HG03565 (cell line): Measurements from ENCODE around the gene NADSYN1.

Experiments used
- ATAC-seq: cut with Tn5 transposase; IDR thresholded peaks from one replicate; pipeline ENCODE4 v1.9.1; 2021; ENCODE audit warnings: mild to moderate bottlenecking, moderate library complexity; ENCODE audit not compliant: unreplicated experiment

NADSYN1 gene

DNA sequence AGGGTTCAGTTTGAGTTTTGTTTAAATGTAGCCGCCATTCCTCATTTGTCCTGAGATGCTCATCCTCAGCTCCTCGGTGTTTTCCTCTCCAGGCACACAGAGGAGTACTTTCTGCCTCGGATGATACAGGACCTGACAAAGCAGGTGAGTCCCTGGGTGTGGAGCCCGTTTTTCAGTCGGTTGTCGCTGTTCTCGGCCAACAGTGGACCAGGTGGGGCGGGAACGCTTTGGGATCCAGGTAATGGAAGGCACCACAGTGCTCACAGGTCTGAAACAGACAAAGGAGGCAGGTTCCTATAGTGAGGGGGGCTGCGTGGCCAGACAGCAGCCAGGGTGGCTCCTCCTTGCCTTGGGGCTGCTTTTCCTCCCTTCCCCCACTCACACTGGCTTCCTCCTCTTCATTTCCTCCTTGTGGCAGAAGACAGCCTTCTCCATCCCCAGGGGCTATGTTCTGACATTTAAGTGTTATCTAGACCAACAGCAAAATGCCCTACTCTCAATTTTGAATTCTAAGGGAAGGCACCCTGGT is 19.4 kb downstream of the NADSYN1 start:
- ATAC-seq, result no peak

- no peak for ATAC-seq
Measured at GRCh38 chr11:71472941-71473792, 20.2 kb downstream of the NADSYN1 start.

DNA sequence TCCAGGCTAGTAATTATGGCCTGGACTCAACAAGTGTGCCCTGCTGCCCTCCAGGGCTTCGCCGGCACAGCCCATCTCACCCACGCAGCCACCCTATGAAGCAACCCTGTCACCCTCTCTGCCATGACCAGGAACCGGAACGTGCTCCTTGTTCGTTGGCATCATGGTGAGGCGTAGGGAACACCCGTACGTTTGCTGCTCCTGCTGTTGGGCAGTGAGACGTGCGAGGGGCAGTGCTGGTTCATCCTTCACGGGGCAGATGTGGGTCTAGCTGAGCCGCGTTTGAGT is 20.7 kb downstream of the NADSYN1 start:
- ATAC-seq, result no peak

DNA sequence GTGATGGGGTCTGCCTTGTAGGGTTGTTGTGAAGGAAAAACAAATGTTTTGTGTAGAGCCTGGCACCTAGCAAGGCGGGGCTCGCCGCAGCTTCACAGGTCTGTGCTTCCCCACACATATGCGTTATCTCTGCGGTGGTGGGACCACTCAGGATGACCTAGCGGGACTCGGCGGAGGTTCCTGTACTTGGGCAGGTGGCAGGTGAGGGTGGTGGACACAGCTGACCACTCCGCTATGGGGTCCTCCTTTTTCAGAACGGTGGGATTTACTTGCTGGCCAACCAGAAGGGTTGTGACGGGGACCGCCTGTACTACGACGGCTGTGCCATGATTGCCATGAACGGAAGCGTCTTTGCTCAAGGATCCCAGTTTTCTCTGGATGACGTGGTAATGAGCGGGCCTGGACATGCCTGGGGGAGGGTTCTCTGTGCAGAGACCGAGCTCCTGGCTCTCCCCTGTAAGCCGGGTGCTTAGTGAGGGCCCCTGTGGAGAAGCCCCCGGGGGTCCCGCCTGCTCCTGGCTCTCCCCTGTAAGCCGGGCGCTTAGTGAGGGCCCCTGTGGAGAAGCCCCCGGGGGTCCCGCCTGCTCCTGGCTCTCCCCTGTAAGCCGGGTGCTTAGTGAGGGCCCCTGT is 21.3 kb downstream of the NADSYN1 start:
- no peak for ATAC-seq

- ATAC-seq, result no peak
Measured at GRCh38 chr11:71474771-71475483, 21.9 kb downstream of the NADSYN1 start.

GRCh38 chr11:71476031-71476430 is 23.0 kb downstream of the NADSYN1 start:
- no peak for ATAC-seq

DNA sequence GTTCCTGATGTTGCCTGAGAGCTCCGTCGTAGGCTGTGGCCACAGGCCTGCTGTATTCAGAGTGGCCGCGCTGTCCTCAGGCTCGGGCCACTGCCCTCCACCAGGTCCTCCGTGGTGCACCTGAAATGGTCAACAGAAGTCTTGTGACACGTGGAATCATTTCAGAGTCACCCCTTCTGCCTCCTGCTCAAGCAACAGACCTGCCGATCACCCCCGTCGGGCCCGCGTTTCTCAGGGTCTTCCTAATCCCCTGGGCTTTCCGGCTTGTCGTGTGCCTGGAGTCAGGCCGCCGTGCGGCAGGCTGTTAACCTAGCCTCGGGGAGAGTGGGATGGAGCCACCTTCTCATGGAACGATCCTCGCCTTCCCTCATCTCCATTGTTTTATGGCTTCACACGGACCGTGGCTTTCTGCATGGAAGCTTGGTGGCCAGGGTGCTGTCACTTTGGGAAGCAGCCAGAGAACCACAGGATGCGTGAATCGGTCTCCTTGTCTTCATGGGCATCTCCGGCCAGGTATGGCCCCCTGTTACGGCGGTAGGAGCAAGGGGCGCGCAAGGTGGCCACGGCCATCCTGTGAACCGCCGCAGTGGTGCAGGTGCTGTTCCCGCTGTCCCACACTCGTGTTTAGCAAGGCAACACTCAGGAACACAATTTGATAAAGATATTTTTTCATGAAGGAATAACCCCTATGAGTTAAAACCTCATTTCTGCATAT is 24.1 kb downstream of the NADSYN1 start:
- no peak for ATAC-seq

- ATAC-seq, result no peak
Measured at GRCh38 chr11:71477641-71478527, 24.9 kb downstream of the NADSYN1 start.

- no peak for ATAC-seq
Measured at GRCh38 chr11:71478528-71478840, 25.5 kb downstream of the NADSYN1 start.

DNA sequence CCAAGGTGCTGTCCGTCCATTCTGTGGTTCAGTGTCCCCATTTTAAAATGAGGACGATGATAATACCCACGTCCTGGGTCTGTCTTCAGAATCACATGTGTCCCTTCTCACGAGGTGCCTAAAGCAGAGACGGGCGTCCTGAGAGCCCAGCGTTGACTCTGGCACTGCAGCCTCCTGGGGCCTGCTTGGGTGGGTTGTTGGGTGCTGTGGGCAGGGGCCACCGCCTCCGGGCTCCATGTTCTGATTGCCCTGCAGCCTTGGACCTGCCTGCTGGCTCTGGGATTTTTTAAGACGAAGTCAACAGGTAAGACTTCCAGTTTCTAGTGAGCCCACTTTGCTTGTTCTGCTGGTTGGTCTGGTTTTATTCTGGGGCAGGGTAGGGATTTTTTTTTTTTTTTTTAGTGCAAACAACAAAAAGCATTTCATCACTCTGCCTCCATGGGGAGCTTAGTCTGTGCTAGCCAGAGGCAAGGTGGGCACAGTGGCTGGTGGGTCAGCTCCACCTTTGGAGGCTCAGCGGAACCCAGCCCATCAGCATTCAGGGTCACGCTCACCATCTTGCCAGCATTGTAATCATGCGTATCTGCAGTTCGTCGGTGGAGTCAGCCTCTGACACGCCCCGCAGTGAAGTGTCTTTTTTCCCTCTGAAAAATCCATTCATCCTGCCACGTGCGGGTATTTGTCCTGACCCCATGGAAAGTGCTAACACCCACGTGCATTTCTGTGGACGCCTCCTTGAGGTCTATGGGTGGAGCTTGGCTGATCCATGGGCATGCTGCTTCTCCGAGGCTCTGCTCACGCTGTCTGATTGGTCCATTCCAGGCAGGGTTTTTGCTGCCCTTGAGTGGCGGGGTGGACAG is 28.3 kb downstream of the NADSYN1 start:
- no peak for ATAC-seq

DNA sequence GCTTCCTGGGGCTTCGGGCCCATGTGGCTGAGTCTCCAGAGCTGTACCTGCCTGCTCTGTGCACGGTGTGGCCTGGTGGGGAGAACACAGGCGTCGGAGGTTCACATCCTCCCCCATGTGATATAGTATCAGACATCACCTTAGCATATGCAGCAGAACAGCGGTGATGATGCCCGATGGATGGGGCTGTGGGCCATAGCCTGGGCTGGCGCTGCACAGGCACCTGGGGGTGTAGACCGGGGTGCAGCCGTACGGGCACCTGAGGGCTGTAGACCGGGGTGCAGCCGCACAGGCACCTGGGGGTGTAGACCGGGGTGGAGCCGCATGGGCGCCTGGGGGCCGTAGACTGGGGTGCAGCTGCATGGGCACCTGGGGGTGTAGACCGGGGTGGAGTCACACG is 29.2 kb downstream of the NADSYN1 start:
- no peak for ATAC-seq

GRCh38 chr11:71482746-71483364 is 29.9 kb downstream of the NADSYN1 start:
- ATAC-seq, result no peak

- no peak for ATAC-seq
Measured at GRCh38 chr11:71483692-71484091, 30.7 kb downstream of the NADSYN1 start.

- no peak for ATAC-seq
Measured at GRCh38 chr11:71484248-71485062, 31.5 kb downstream of the NADSYN1 start.

- ATAC-seq, result no peak
Measured at GRCh38 chr11:71485063-71485399, 32.0 kb downstream of the NADSYN1 start.

GRCh38 chr11:71485466-71485865 is 32.5 kb downstream of the NADSYN1 start:
- no peak for ATAC-seq

GRCh38 chr11:71486320-71486719 is 33.3 kb downstream of the NADSYN1 start:
- ATAC-seq, result no peak

DNA sequence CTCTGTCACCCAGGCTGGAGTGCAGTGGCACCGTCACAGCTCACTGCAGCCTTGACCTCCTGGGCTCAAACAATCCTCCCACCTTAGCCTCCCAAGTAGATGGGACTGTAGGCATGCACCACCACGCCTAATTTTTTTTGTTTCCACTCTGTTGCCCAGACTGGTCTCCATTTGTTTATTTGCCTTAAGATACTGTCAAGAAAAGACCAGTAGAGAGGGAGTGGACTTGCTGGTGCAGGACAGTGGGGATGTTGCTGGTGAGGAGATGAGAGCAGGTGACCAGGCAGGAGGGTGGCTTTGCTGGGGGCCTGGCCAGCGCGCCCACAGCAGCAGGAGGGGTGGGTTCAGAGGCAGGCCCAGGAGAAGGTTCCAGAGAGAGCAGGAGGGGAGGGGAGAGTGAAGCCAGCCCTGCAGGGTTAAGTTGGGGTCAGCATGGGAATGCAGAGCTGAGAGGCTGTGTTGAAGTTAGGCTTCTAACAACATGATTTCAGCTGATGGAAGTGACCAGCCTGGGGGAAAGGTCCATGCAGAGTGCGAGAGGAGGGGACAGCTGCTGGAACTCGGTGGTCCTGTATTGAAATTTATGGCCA is 35.8 kb downstream of the NADSYN1 start:
- ATAC-seq, result no peak
